PC-3 (cell line): ENCODE measurements around the gene ANXA7. TPM values are rescaled to one million over a fixed set of nuclear protein-coding genes. Genes with fewer than 3 reads are reported as not detected.

Experiments used
- ATAC-seq: fragments of 200-7000 bp; cut with Tn5 transposase; 2 replicates; pipeline ENCODE4 v1.9.1; 2020; ENCODE audit warnings: mild to moderate bottlenecking, moderate library complexity
- BruUV-seq: library from RNA; stranded (reverse); fragments of 400-500 nt; replicated peaks from 2 replicates; lab custom pipeline; 2021; lab: Mats Ljungman, UMichigan
- CTCF ChIA-PET: fragments of 300-600 bp; sonication (Branson Sonifier 250); formaldehyde crosslinking; loops from one replicate; lab custom pipeline; 2022; ENCODE audit warnings: antibody characterized with exemption; lab: Charles Lee
- POLR2A ChIA-PET: fragments of 300-600 bp; sonication (Branson Sonifier 250); formaldehyde crosslinking; loops from one replicate; lab custom pipeline; 2022; ENCODE audit warnings: antibody characterized with exemption; ENCODE audit not compliant: unreplicated experiment; lab: Charles Lee
- DNase-seq: peaks from one replicate; pipeline ENCODE4 v3.0.0-alpha.2; 2015
- H2AFZ ChIP-seq: fragments of 300-600 bp; sonication (generic); 2 replicates; pipeline ENCODE4 v1.6.0; 2016; ENCODE audit warnings: antibody characterized with exemption, low read length
- H3F3A ChIP-seq: fragments of 300-600 bp; sonication (generic); one replicate; pipeline ENCODE4 v1.6.0; 2017; ENCODE audit warnings: antibody characterized with exemption, low read length, control low read depth, mild to moderate bottlenecking; ENCODE audit not compliant: unreplicated experiment
- H3K27ac ChIP-seq: fragments of 300-600 bp; sonication (generic); 2 replicates; pipeline ENCODE4 v1.5.1; 2016; ENCODE audit warnings: mild to moderate bottlenecking, low read length
- H3K27me3 ChIP-seq: fragments of 300-600 bp; sonication (generic); 2 replicates; pipeline ENCODE4 v1.6.1; 2016; ENCODE audit warnings: low read length, mixed read lengths
- H3K36me3 ChIP-seq: fragments of 300-600 bp; sonication (generic); 2 replicates; pipeline ENCODE4 v1.6.1; 2016; ENCODE audit warnings: low read depth, mixed run types, low read length, mixed read lengths
- H3K4me1 ChIP-seq: fragments of 300-600 bp; sonication (generic); 2 replicates; pipeline ENCODE4 v1.5.1; 2016; ENCODE audit warnings: low read length; ENCODE audit not compliant: insufficient read depth
- H3K4me2 ChIP-seq: fragments of 300-600 bp; sonication (generic); 2 replicates; pipeline ENCODE4 v1.6.0; 2016; ENCODE audit warnings: low read length
- H3K4me3 ChIP-seq: fragments of 300-600 bp; sonication (generic); 2 replicates; pipeline ENCODE4 v1.5.1; 2016; ENCODE audit warnings: mild to moderate bottlenecking, low read length, mixed read lengths
- H3K79me2 ChIP-seq: fragments of 300-600 bp; sonication (generic); 2 replicates; pipeline ENCODE4 v1.6.1; 2017; ENCODE audit warnings: low read length, mixed read lengths
- H3K9ac ChIP-seq: fragments of 300-600 bp; sonication (generic); 2 replicates; pipeline ENCODE4 v1.6.0; 2016; ENCODE audit warnings: mild to moderate bottlenecking, low read length
- H3K9me2 ChIP-seq: fragments of 300-600 bp; sonication (generic); replicated peaks from 2 replicates; pipeline ENCODE4 v1.6.1; 2016; ENCODE audit warnings: mixed run types, low read length, mixed read lengths
- H3K9me3 ChIP-seq: fragments of 300-600 bp; sonication (generic); 2 replicates; pipeline ENCODE4 v1.6.1; 2016; ENCODE audit warnings: low read length, mixed read lengths
- H4K20me1 ChIP-seq: fragments of 300-600 bp; sonication (generic); 2 replicates; pipeline ENCODE4 v1.6.1; 2016; ENCODE audit warnings: low read length, mixed read lengths
- EZH2 ChIP-seq: fragments of 300-600 bp; sonication (generic); IDR thresholded peaks from one replicate; pipeline ENCODE4 v1.6.1; 2017; ENCODE audit warnings: antibody characterized with exemption, mild to moderate bottlenecking, low read length; ENCODE audit not compliant: unreplicated experiment
- EZH2phosphoT487 ChIP-seq: fragments of 300-600 bp; sonication (generic); IDR thresholded peaks from 2 replicates; pipeline ENCODE4 v1.6.1; 2018; ENCODE audit warnings: mild to moderate bottlenecking, antibody characterized with exemption, low read length, borderline replicate concordance
- intact Hi-C: fragments of 100-400 bp; cut with micrococcal nuclease; formaldehyde crosslinking; loops from 2 replicates; pipeline ENCODE4 v1.9.0; 2023
- total RNA-seq: library from RNA; depleted of rRNA; stranded (reverse); fragments of >200 nt; gene quantifications from 2 replicates; pipeline ENCODE4 v1.2.3, GENCODE V29; 2014
- TF ChIP-seq, protein P1 (sequence below): fragments of 300-600 bp; sonication (generic); conservative IDR thresholded peaks from 2 replicates; pipeline ENCODE4 v1.5.1; 2017; ENCODE audit warnings: antibody characterized with exemption, low read depth, mild to moderate bottlenecking, low read length

Gene ANXA7
- total RNA-seq, 1 experiment from 2014 or later, result 561 TPM

DNA sequence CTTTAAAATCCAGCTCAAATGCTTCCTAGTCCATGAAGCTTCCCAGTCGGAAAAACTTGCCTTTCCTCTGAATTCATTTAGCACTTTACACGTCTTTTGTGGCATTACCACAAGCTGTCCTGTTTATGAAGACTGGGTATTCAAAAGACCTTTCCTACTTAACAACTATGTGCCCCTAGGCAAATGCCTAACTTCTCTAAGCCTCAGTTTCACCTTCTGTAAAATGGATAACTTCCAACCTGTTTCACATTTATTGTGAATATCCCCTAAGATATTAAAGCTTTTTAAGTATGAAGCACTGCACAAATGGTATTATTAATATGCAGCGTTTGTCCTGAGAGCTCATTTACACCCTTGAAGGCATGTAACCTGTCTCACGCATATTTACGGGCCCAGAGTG, 56.0 kb downstream of the ANXA7 start:
- intact Hi-C loops, result loop anchor here (1.0 to 5.0 kb wide), 5 partner anchors 56 to 526 kb away; partner anchors contain the start of genes ANXA7, DNAJC9 and P4HA1
- H3F3A ChIP-seq, result peaks cover 12% of the 10 kb centered on the region
- no peaks in the 10 kb centered on the region for H4K20me1 ChIP-seq
- peak overlapping the region; percentile 81 for H2AFZ ChIP-seq
- peaks cover 15% of the 10 kb centered on the region for H3K27me3 ChIP-seq
- no peak for DNase-seq
- POLR2A ChIA-PET, result interaction anchor here (0.5 to 1.0 kb wide), 3 partner anchors 53 to 324 kb away, joined by 3 to 5 read pairs (median 4); no protein-coding TSS in a partner anchor
- BruUV-seq, result no TSS peak
- no peak for ATAC-seq
- no peaks in the 10 kb centered on the region for H3K9me3 ChIP-seq
- TF ChIP-seq EZH2phosphoT487 (no peak), EZH2 (no peak)
- TF ChIP-seq, protein P1, sequence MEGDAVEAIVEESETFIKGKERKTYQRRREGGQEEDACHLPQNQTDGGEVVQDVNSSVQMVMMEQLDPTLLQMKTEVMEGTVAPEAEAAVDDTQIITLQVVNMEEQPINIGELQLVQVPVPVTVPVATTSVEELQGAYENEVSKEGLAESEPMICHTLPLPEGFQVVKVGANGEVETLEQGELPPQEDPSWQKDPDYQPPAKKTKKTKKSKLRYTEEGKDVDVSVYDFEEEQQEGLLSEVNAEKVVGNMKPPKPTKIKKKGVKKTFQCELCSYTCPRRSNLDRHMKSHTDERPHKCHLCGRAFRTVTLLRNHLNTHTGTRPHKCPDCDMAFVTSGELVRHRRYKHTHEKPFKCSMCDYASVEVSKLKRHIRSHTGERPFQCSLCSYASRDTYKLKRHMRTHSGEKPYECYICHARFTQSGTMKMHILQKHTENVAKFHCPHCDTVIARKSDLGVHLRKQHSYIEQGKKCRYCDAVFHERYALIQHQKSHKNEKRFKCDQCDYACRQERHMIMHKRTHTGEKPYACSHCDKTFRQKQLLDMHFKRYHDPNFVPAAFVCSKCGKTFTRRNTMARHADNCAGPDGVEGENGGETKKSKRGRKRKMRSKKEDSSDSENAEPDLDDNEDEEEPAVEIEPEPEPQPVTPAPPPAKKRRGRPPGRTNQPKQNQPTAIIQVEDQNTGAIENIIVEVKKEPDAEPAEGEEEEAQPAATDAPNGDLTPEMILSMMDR, result no peak
- H3K27ac ChIP-seq, result no peak overlapping the region
- peaks cover 4% of the 10 kb centered on the region; the same call in 1 of the 2 replicates for H3K36me3 ChIP-seq
- CTCF ChIA-PET, result interaction anchor here (2.1 kb wide), 1 partner anchor 94 kb away, joined by 9 read pairs; no protein-coding TSS in a partner anchor
- no peaks in the 10 kb centered on the region for H3K9me2 ChIP-seq
- H3K4me2 ChIP-seq, result peak overlapping the region; percentile 81
- peaks cover 16% of the 10 kb centered on the region for H3K4me1 ChIP-seq
- H3K79me2 ChIP-seq, result no peaks in the 10 kb centered on the region
- peak overlapping the region; percentile 66 for H3K4me3 ChIP-seq
- peak overlapping the region; percentile 63 for H3K9ac ChIP-seq

DNA sequence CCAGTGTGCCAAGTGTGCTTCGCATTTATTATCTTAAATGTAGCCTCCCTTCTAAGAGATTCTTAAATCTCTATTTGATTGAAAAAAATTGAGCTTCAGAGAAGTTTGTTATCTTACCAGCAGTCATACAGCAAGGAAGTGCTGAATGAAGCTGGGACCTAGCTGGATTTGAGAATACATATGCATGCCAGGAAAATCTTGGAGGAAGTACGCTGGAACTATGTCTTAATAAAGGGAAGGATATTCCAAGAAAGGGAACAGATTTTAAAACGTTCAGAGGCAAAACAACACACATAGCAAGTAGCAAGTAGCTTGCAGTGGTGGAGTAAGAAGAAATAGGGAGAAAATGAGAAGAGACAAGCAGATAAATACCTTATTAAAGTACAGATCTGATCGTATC, 56.7 kb downstream of the ANXA7 start:
- no peaks in the 10 kb centered on the region for H4K20me1 ChIP-seq
- ChIA-PET CTCF (no interaction called here), POLR2A (interaction anchor here (0.5 to 1.0 kb wide), 4 partner anchors 54 to 289 kb away, joined by 3 to 7 read pairs (median 4); no protein-coding TSS in a partner anchor)
- intact Hi-C loops, result loop anchor here (5.0 kb wide), 2 partner anchors 260 to 525 kb away; partner anchors contain the start of gene P4HA1
- H3K4me3 ChIP-seq, result no peak overlapping the region
- no peak overlapping the region for H3K9ac ChIP-seq
- peaks cover 16% of the 10 kb centered on the region for H3K4me1 ChIP-seq
- no TSS peak for BruUV-seq
- H3F3A ChIP-seq, result peaks cover 6% of the 10 kb centered on the region
- H3K27me3 ChIP-seq, result peaks cover 15% of the 10 kb centered on the region
- H3K4me2 ChIP-seq, result no peak overlapping the region
- no peak overlapping the region for H2AFZ ChIP-seq
- DNase-seq (no peak), ATAC-seq (no peak)
- H3K9me3 ChIP-seq, result no peaks in the 10 kb centered on the region
- H3K9me2 ChIP-seq, result no peaks in the 10 kb centered on the region
- no peak overlapping the region for H3K27ac ChIP-seq
- H3K79me2 ChIP-seq, result no peaks in the 10 kb centered on the region
- TF ChIP-seq EZH2phosphoT487 (no peak), EZH2 (no peak)
- TF ChIP-seq, protein P1, result no peak
- H3K36me3 ChIP-seq, result no peaks in the 10 kb centered on the region

DNA sequence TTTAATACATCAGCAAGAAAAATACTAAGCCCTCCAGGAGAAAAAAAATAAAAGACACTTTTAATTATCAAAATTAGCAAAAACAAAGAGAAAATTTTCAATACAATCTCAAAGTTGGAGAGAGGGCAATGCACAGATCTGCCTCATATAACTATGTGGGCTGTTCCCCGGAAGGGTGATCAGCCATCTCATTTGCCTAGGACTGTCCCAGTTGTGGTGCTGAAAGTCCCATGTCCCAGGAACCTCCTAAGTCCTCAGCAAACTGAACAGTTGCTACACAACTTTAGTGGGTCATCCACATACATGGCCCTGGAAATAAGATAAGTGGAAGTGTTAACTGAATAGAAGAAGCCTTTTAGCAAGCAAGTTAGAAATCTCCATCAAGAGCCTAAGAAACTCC, 69.6 kb downstream of the ANXA7 start:
- no peak overlapping the region for H3K4me2 ChIP-seq
- H3K27ac ChIP-seq, result no peak overlapping the region
- intact Hi-C loops, result no loop called here
- ATAC-seq (no peak), DNase-seq (no peak)
- H3K27me3 ChIP-seq, result no peaks in the 10 kb centered on the region
- BruUV-seq, result no TSS peak
- TF ChIP-seq EZH2phosphoT487 (no peak), EZH2 (no peak)
- TF ChIP-seq, protein P1, result no peak
- H3K4me1 ChIP-seq, result peaks cover 10% of the 10 kb centered on the region
- H3K79me2 ChIP-seq, result no peaks in the 10 kb centered on the region
- no peaks in the 10 kb centered on the region for H3K36me3 ChIP-seq
- peaks cover 3% of the 10 kb centered on the region; the same call in 1 of the 2 replicates for H3K9me3 ChIP-seq
- H3K9ac ChIP-seq, result no peak overlapping the region
- H3K9me2 ChIP-seq, result no peaks in the 10 kb centered on the region
- ChIA-PET POLR2A (no interaction called here), CTCF (no interaction called here)
- H2AFZ ChIP-seq, result no peak overlapping the region
- H3F3A ChIP-seq, result no peaks in the 10 kb centered on the region
- no peaks in the 10 kb centered on the region for H4K20me1 ChIP-seq
- H3K4me3 ChIP-seq, result no peak overlapping the region
